ENCODE data around the gene LCN15. TPM values are rescaled to one million over a fixed set of nuclear protein-coding genes. Genes with fewer than 3 reads are reported as not detected.
A peak's percentile ranks its signal among the peaks of the same experiment; 100 is the strongest.

LCN15 gene
- total and polyA plus RNA-seq, 2 experiments from 2014 or later: 0.76 to 0.90 TPM

- no peak for TF ChIP-seq ETS1 (IDR thresholded peaks at IDR 0.05)
- TF ChIP-seq, protein P1, sequence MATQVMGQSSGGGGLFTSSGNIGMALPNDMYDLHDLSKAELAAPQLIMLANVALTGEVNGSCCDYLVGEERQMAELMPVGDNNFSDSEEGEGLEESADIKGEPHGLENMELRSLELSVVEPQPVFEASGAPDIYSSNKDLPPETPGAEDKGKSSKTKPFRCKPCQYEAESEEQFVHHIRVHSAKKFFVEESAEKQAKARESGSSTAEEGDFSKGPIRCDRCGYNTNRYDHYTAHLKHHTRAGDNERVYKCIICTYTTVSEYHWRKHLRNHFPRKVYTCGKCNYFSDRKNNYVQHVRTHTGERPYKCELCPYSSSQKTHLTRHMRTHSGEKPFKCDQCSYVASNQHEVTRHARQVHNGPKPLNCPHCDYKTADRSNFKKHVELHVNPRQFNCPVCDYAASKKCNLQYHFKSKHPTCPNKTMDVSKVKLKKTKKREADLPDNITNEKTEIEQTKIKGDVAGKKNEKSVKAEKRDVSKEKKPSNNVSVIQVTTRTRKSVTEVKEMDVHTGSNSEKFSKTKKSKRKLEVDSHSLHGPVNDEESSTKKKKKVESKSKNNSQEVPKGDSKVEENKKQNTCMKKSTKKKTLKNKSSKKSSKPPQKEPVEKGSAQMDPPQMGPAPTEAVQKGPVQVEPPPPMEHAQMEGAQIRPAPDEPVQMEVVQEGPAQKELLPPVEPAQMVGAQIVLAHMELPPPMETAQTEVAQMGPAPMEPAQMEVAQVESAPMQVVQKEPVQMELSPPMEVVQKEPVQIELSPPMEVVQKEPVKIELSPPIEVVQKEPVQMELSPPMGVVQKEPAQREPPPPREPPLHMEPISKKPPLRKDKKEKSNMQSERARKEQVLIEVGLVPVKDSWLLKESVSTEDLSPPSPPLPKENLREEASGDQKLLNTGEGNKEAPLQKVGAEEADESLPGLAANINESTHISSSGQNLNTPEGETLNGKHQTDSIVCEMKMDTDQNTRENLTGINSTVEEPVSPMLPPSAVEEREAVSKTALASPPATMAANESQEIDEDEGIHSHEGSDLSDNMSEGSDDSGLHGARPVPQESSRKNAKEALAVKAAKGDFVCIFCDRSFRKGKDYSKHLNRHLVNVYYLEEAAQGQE (IDR thresholded peaks at IDR 0.05; ENCODE audit: unreplicated experiment): no peak
- TF ChIP-seq CREB1 (CRISPR knock-in tag; IDR thresholded peaks at IDR 0.05; ENCODE audit: low read depth): no peak
These were observed 28.2 kb upstream of the LCN15 start (continued) for GRCh38 chr9:136792321-136793085.

DNA sequence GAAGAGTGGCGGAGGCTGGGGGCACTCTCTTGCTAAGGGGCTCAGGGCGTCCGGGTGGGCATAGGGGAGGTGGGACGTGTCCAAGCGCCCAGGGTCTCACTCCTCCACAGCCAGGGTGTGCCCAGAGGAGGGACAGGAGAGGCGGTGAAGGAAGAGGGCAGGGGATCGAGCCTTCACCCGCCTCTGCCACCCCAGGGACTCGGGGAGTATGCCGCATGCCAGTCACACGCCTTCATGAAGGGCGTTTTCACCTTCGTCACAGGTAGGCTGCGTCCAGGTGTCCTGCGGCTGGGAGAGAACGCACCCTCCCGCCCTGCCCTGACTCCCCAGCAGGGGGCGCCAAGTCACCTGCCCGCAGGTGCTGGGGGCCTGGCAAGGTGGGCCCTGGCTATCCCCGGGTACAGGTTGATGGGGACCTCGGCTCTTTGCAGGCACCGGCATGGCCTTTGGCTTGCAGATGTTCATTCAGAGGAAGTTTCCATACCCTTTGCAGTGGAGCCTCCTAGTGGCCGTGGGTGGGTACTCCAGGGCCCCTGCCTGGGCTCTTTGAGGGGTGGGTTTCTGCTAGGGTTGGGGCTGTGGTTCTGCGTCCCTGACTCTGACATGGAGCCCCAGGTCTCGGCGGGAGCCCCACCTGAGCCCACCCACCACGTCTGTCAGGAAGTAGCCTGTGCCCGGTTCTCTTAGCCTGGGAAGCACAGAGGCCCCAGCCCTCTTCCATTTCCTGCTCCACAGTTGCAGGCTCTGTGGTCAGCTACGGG lies 27.4 kb upstream of the LCN15 start:
- peak; percentile 88 for DNase-seq (ENCODE audit: low spot score)
- Histone ChIP-seq H3K36me3 (ENCODE audit: insufficient read depth) (no peaks in the 10 kb centered on the region), H3K4me3 (peak overlapping the region; percentile 91), H3K27me3 (ENCODE audit: insufficient read depth) (no peaks in the 10 kb centered on the region), H4K20me1 (replicated peaks; ENCODE audit: insufficient read depth) (peaks cover 14% of the 10 kb centered on the region), H2AFZ (peak overlapping the region; percentile 86; the same call in 1 of the 2 replicates), H3K4me2 (peak overlapping the region; percentile 88), H3F3A (replicated peaks; ENCODE audit: low read depth) (0 out of 2 replicates have a peak, but pooled peaks cover 6% of the 10 kb centered on the region), H3K27ac (ENCODE audit: low read depth) (0 out of 2 replicates have a peak overlapping the region, but pooled peaks have one; percentile 26), H3K9me2 (ENCODE audit: insufficient read depth) (no peaks in the 10 kb centered on the region), H3K4me1 (ENCODE audit: insufficient read depth) (peaks cover 12% of the 10 kb centered on the region), H3K79me2 (replicated peaks; ENCODE audit: insufficient read depth) (0 out of 2 replicates have a peak, but pooled peaks cover 4% of the 10 kb centered on the region)
- Mint-ChIP-seq H3K4me3 (peak overlapping the region; percentile 84), H3K27me3 (ENCODE audit: insufficient read depth, low read depth, poor library complexity) (peaks cover 17% of the 10 kb centered on the region), H3K36me3 (ENCODE audit: low read depth) (peaks cover 8% of the 10 kb centered on the region; the same call in 2 of the 3 replicates), H3K9me3 (no peaks in the 10 kb centered on the region), H3K4me1 (peaks cover 26% of the 10 kb centered on the region), H3K27ac (peak overlapping the region; percentile 94)
- peak; percentile 70 for ATAC-seq
- no peak for TF ChIP-seq ZNF462 (CRISPR knock-in tag; IDR thresholded peaks at IDR 0.05)
- no peak for TF ChIP-seq NANOG (IDR thresholded peaks at IDR 0.05; ENCODE audit: borderline replicate concordance)
- TF ChIP-seq, protein P2, sequence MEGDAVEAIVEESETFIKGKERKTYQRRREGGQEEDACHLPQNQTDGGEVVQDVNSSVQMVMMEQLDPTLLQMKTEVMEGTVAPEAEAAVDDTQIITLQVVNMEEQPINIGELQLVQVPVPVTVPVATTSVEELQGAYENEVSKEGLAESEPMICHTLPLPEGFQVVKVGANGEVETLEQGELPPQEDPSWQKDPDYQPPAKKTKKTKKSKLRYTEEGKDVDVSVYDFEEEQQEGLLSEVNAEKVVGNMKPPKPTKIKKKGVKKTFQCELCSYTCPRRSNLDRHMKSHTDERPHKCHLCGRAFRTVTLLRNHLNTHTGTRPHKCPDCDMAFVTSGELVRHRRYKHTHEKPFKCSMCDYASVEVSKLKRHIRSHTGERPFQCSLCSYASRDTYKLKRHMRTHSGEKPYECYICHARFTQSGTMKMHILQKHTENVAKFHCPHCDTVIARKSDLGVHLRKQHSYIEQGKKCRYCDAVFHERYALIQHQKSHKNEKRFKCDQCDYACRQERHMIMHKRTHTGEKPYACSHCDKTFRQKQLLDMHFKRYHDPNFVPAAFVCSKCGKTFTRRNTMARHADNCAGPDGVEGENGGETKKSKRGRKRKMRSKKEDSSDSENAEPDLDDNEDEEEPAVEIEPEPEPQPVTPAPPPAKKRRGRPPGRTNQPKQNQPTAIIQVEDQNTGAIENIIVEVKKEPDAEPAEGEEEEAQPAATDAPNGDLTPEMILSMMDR (conservative IDR thresholded peaks at IDR 0.05; ENCODE audit: low read depth in 2 of 2): peak; percentile 88 to 95
- no peak for TF ChIP-seq EZH2phosphoT487 (IDR thresholded peaks at IDR 0.05; ENCODE audit: unreplicated experiment)
- no peak; the same call in 1 of the 2 replicates for TF ChIP-seq POLR2AphosphoS5 (IDR thresholded peaks at IDR 0.05; ENCODE audit: low read depth)
- no peak for TF ChIP-seq ZNF114 (CRISPR knock-in tag; IDR thresholded peaks at IDR 0.05)
- TF ChIP-seq ZNF331 (CRISPR knock-in tag; IDR thresholded peaks at IDR 0.05; ENCODE audit: low read depth): no peak
